ENCODE results near the gene BGLAP.

Gene BGLAP

GRCh38 chr1:156241926-156242325, at the start of gene BGLAP:
TSS of gene BGLAP (plus strand) at chr1:156242184. CDS start at chr1:156242232, 48 bp downstream.
- no peak within 1 kb of the TSS for H3K4me3 ChIP-seq (ENCODE audit: low read depth, low read length)

GRCh38 chr1:156193208-156193487, 48.8 kb upstream of the BGLAP start:
- TF ChIP-seq CTCF (IDR thresholded peaks at IDR 0.05; ENCODE audit: low read depth, low read length): no peak

More at GRCh38 chr1:156241926-156242325, at the start of gene BGLAP:
- no peak for TF ChIP-seq CTCF (IDR thresholded peaks at IDR 0.05; ENCODE audit: low read depth, low read length)

GRCh38 chr1:156193488-156194299, 48.3 kb upstream of the BGLAP start, which contains the start of gene SLC25A44:
TSS of gene SLC25A44 (plus strand) at chr1:156194104. CDS start at chr1:156199848, 5,744 bp downstream.
- H3K4me3 ChIP-seq (ENCODE audit: low read depth, low read length): peak within 1 kb of the TSS; percentile 84
- TF ChIP-seq CTCF (IDR thresholded peaks at IDR 0.05; ENCODE audit: low read depth, low read length): peak; percentile 25; the same call in 1 of the 2 replicates

More at GRCh38 chr1:156193208-156193487, 48.8 kb upstream of the BGLAP start:
- H3K4me3 ChIP-seq (ENCODE audit: low read depth, low read length): peak overlapping the region; percentile 84

- TF ChIP-seq CTCF (IDR thresholded peaks at IDR 0.05; ENCODE audit: low read depth, low read length): no peak
Measured at GRCh38 chr1:156194300-156194652, 47.7 kb upstream of the BGLAP start.

GRCh38 chr1:156195853-156196252, 46.1 kb upstream of the BGLAP start:
- no peak overlapping the region for H3K4me3 ChIP-seq (ENCODE audit: low read depth, low read length)
- no peak for TF ChIP-seq CTCF (IDR thresholded peaks at IDR 0.05; ENCODE audit: low read depth, low read length)

More at GRCh38 chr1:156194300-156194652, 47.7 kb upstream of the BGLAP start:
- H3K4me3 ChIP-seq (ENCODE audit: low read depth, low read length): peak overlapping the region; percentile 84

- no peak for TF ChIP-seq CTCF (IDR thresholded peaks at IDR 0.05; ENCODE audit: low read depth, low read length)
- no peak overlapping the region for H3K4me3 ChIP-seq (ENCODE audit: low read depth, low read length)
Measured at GRCh38 chr1:156196445-156196844, 45.5 kb upstream of the BGLAP start.

- H3K4me3 ChIP-seq (ENCODE audit: low read depth, low read length): no peak overlapping the region
- TF ChIP-seq CTCF (IDR thresholded peaks at IDR 0.05; ENCODE audit: low read depth, low read length): no peak
Measured at GRCh38 chr1:156198831-156199349, 43.1 kb upstream of the BGLAP start.
